Cardiac muscle cell (in vitro differentiated cells and primary cell): ENCODE data around the gene SELENOP. TPM values are rescaled to one million over a fixed set of nuclear protein-coding genes. Genes with fewer than 3 reads are reported as not detected.
"Not testable (repeated sequence)": the region's sequence is repeated elsewhere in the genome, so short reads cannot be mapped to it uniquely, and the experiment has no call there.

ENCODE experiments used
- DNase-seq, 2 donors: peaks; one replicate each; pipeline versions ENCODE4 v3.0.0 to v3.0.0-alpha.2; 2010 to 2017; ENCODE audit warnings: low read depth in 1 of 2, low spot score in 1 of 2
- H3K27ac ChIP-seq: fragments of 200-600 bp; sonication (generic); 2 replicates; pipeline ENCODE4 v1.5.1; 2016
- H3K27me3 ChIP-seq: fragments of 200-600 bp; sonication (generic); 2 replicates; pipeline ENCODE4 v1.6.0; 2016; ENCODE audit warnings: control low read depth
- H3K36me3 ChIP-seq: fragments of 200-600 bp; sonication (generic); 2 replicates; pipeline ENCODE4 v1.5.1; 2016; ENCODE audit warnings: control low read depth
- H3K4me1 ChIP-seq: fragments of 200-600 bp; sonication (generic); 2 replicates; pipeline ENCODE4 v1.8.1; 2017; ENCODE audit warnings: low read depth, mild to moderate bottlenecking, mixed run types
- H3K4me3 ChIP-seq: fragments of 200-600 bp; sonication (generic); 2 replicates; pipeline ENCODE4 v1.5.1; 2016; ENCODE audit warnings: mild to moderate bottlenecking
- H3K9me3 ChIP-seq: fragments of 200-600 bp; sonication (generic); 2 replicates; pipeline ENCODE4 v1.5.1; 2017; ENCODE audit warnings: low read depth, mild to moderate bottlenecking, control low read depth
- CTCF ChIP-seq: IDR thresholded peaks from 2 replicates; pipeline ENCODE4 v1.5.1; 2012; ENCODE audit warnings: low read depth, mild to moderate bottlenecking, low read length
- polyA plus RNA-seq: library from polyadenylated mRNA; unstranded; fragments of >200 nt; fragmentation: Nextera tagmentation; extraction: Ambion mirVana; gene quantifications from 2 replicates; pipeline ENCODE4 v1.2.1, GENCODE V29; 2016
- total RNA-seq: library from RNA; depleted of rRNA; stranded (reverse); fragments of >200 nt; gene quantifications from 2 replicates; pipeline ENCODE4 v1.2.3, GENCODE V29; 2016

The SELENOP gene
- total and polyA plus RNA-seq, 2 experiments from 2014 or later: 71.0 to 72.7 TPM

- Histone ChIP-seq H3K36me3 (no peaks in the 10 kb centered on the region), H3K4me3 (no peak overlapping the region), H3K27ac (no peak overlapping the region), H3K27me3 (no peaks in the 10 kb centered on the region), H3K4me1 (peaks cover 9% of the 10 kb centered on the region), H3K9me3 (no peaks in the 10 kb centered on the region)
- DNase-seq: no peak
- TF ChIP-seq CTCF: no peak
Observed at GRCh38 chr5:42854795-42855194, 43.1 kb upstream of the SELENOP start.

- DNase-seq: no peak
- no peak for TF ChIP-seq CTCF
- no peaks in the 10 kb centered on the region for H3K36me3 ChIP-seq
- H3K27me3 ChIP-seq: no peaks in the 10 kb centered on the region
- H3K4me3 ChIP-seq: no peak overlapping the region
- H3K4me1 ChIP-seq: no peaks in the 10 kb centered on the region
- no peak overlapping the region for H3K27ac ChIP-seq
- no peaks in the 10 kb centered on the region for H3K9me3 ChIP-seq
Observed at GRCh38 chr5:42852826-42853225, 41.1 kb upstream of the SELENOP start.

- Histone ChIP-seq H3K4me1 (no peaks in the 10 kb centered on the region), H3K4me3 (no peak overlapping the region), H3K27ac (no peak overlapping the region), H3K9me3 (no peaks in the 10 kb centered on the region), H3K27me3 (no peaks in the 10 kb centered on the region), H3K36me3 (no peaks in the 10 kb centered on the region)
- DNase-seq: no peak
- no peak for TF ChIP-seq CTCF
Observed at GRCh38 chr5:42851481-42851880, 39.8 kb upstream of the SELENOP start.

- Histone ChIP-seq H3K27me3 (no peaks in the 10 kb centered on the region), H3K4me1 (no peaks in the 10 kb centered on the region), H3K4me3 (no peak overlapping the region), H3K9me3 (no peaks in the 10 kb centered on the region), H3K36me3 (no peaks in the 10 kb centered on the region), H3K27ac (no peak overlapping the region)
- no peak for DNase-seq
- no peak for TF ChIP-seq CTCF
Observed at GRCh38 chr5:42848545-42848944, 36.9 kb upstream of the SELENOP start.

- H3K4me3 ChIP-seq, H3K27me3 ChIP-seq, H3K4me1 ChIP-seq, H3K36me3 ChIP-seq, H3K9me3 ChIP-seq, H3K27ac ChIP-seq, DNase-seq: not testable (repeated sequence)
Observed at GRCh38 chr5:42844408-42844807, 32.7 kb upstream of the SELENOP start.

- no peak overlapping the region for H3K27ac ChIP-seq
- H3K36me3 ChIP-seq: no peaks in the 10 kb centered on the region
- no peaks in the 10 kb centered on the region for H3K9me3 ChIP-seq
- TF ChIP-seq CTCF: no peak
- DNase-seq: no peak
- no peak overlapping the region for H3K4me3 ChIP-seq
- no peaks in the 10 kb centered on the region for H3K27me3 ChIP-seq
- peaks cover 5% of the 10 kb centered on the region for H3K4me1 ChIP-seq
Observed at GRCh38 chr5:42843675-42844292, 32.1 kb upstream of the SELENOP start.
